GM13976 (cell line): Measurements from ENCODE around the gene CDC42BPA.

ENCODE experiments used
- DNase-seq: peaks from one replicate; pipeline ENCODE4 v3.0.0; 2012; ENCODE audit warnings: low spot score
- CTCF ChIP-seq: IDR thresholded peaks from 2 replicates; pipeline ENCODE4 v1.5.1; 2012; ENCODE audit warnings: borderline replicate concordance, mild to moderate bottlenecking; ENCODE audit not compliant: insufficient read depth; ENCODE audit errors: extremely low read depth, missing control alignments, control extremely low read depth
- in situ Hi-C: fragments of 300-500 bp; cut with MboI; formaldehyde crosslinking; loops from one replicate; pipeline ENCODE4 v1.12.0; 2022; ENCODE audit warnings: low sequenced_read_pairs, mixed read lengths, inconsistent platforms; ENCODE audit not compliant: unreplicated experiment

Gene CDC42BPA

GRCh38 chr1:227032396-227032795 lies 285.9 kb downstream of the CDC42BPA start:
- DNase-seq = no peak
- no peak for TF ChIP-seq CTCF
- in situ Hi-C loops = no loop called here

DNA sequence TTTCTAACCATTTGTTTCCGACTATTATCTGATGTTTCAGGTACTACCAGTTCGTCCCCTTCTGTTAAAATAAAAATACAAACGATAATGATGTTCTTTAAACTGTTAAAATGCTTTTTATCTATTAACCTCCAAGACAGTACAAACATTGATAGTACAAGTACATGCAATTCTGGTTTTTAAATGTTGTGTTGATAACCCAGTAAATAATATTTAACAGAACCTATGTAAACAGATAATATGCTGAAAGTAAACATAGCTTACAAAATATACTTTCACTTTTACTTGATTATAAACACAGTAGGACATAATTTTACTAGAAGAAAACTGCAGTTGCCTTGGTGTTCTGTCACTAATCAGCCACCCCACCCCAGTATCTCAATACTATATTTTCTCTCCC lies 301.3 kb downstream of the CDC42BPA start:
- in situ Hi-C loops = no loop called here
- DNase-seq = no peak
- TF ChIP-seq CTCF = no peak

- TF ChIP-seq CTCF = no peak
- in situ Hi-C loops = no loop called here
Measured at GRCh38 chr1:227010645-227011044, 307.6 kb downstream of the CDC42BPA start.

DNA sequence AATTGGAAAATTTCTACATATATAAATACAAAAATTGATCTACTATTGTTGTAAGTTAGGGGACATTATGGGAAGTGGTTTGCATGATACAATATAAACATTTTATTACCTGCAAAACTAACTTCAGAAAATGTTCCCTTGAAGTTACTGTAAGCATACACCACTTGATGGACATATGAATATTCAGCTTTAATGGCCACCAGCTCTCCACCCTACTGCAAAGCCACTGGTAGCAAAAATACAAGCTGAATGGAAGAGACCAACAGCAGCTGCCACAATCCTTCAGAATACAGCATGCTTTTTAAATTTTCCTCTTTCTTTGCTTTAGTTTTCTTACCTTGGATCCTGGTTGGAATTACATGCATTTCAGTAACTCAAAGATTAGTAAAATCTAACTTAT lies 308.4 kb downstream of the CDC42BPA start:
- TF ChIP-seq CTCF = no peak
- in situ Hi-C loops = no loop called here
- no peak for DNase-seq

More at GRCh38 chr1:227010645-227011044, 307.6 kb downstream of the CDC42BPA start:
- DNase-seq = no peak

GRCh38 chr1:227006226-227006796 lies 312.0 kb downstream of the CDC42BPA start:
- no peak for TF ChIP-seq CTCF
- in situ Hi-C loops = no loop called here
- DNase-seq = no peak

GRCh38 chr1:227004796-227005195 lies 313.5 kb downstream of the CDC42BPA start:
- no peak for TF ChIP-seq CTCF
- in situ Hi-C loops = no loop called here

More at GRCh38 chr1:227004796-227005195, 313.5 kb downstream of the CDC42BPA start:
- no peak for DNase-seq
